Left ventricle myocardium inferior (tissue), 1 donor: ENCODE data around the gene KLHL28. TPM values are rescaled to one million over a fixed set of nuclear protein-coding genes. Genes with fewer than 3 reads are reported as not detected.

Experiments
- DNase-seq: peaks from one replicate; pipeline ENCODE4 v3.0.0-alpha.2; 2020
- H3K27ac ChIP-seq: fragments of 200-600 bp; replicated peaks from 2 replicates; pipeline ENCODE4 v1.8.0; 2021
- H3K27me3 ChIP-seq: fragments of 200-600 bp; 2 replicates; pipeline ENCODE4 v1.8.0; 2021; ENCODE audit warnings: low read depth
- H3K36me3 ChIP-seq: fragments of 200-600 bp; 2 replicates; pipeline ENCODE4 v1.8.0; 2021
- H3K4me1 ChIP-seq: fragments of 200-600 bp; 2 replicates; pipeline ENCODE4 v1.8.0; 2021
- H3K4me3 ChIP-seq: fragments of 200-600 bp; 2 replicates; pipeline ENCODE4 v1.8.0; 2021; ENCODE audit warnings: mild to moderate bottlenecking, moderate library complexity
- H3K9me3 ChIP-seq: fragments of 200-600 bp; replicated peaks from 2 replicates; pipeline ENCODE4 v1.8.0; 2021
- CTCF ChIP-seq: fragments of 200-600 bp; IDR thresholded peaks from 2 replicates; pipeline ENCODE4 v1.8.0; 2021; ENCODE audit warnings: antibody characterized with exemption, mild to moderate bottlenecking, borderline replicate concordance
- intact Hi-C: fragments of 100-400 bp; cut with micrococcal nuclease; formaldehyde crosslinking; loops from one replicate; pipeline ENCODE4 v1.11.0; 2022
- total RNA-seq: library from RNA; stranded (reverse); fragmentation: NEBNext Ultra II Directional; extraction: Animal tissue kit (Norgen Biotek cat#: 25700); gene quantifications from one replicate; pipeline ENCODE4 v1.2.1, GENCODE V29; 2021
- donor health status: DM: no; HTN: yes; CAD: no; lungs with severe emphysema.

KLHL28 gene
- total RNA-seq, 1 donor from 2014 or later, result 10.0 TPM

GRCh38 chr14:44914849-44915248, 46.9 kb downstream of the KLHL28 start:
- DNase-seq, result no peak
- H3K9me3 ChIP-seq, result peaks cover 5% of the 10 kb centered on the region
- no peak overlapping the region for H3K27ac ChIP-seq
- no peak for TF ChIP-seq CTCF
- H3K36me3 ChIP-seq, result no peaks in the 10 kb centered on the region
- intact Hi-C loops, result no loop called here
- H3K4me3 ChIP-seq, result peak overlapping the region; percentile 13
- H3K27me3 ChIP-seq, result no peaks in the 10 kb centered on the region
- peaks cover 15% of the 10 kb centered on the region for H3K4me1 ChIP-seq

- intact Hi-C loops, result no loop called here
- H3K4me3 ChIP-seq, result peak overlapping the region; percentile 73
- H3K27me3 ChIP-seq, result no peaks in the 10 kb centered on the region
- peaks cover 15% of the 10 kb centered on the region for H3K4me1 ChIP-seq
- H3K36me3 ChIP-seq, result no peaks in the 10 kb centered on the region
- H3K9me3 ChIP-seq, result peaks cover 5% of the 10 kb centered on the region
- H3K27ac ChIP-seq, result peak overlapping the region; percentile 36
- no peak for TF ChIP-seq CTCF
- DNase-seq, result peak; percentile 16
These were observed 49.5 kb downstream of the KLHL28 start for GRCh38 chr14:44912041-44912869.

- H3K27ac ChIP-seq, result no peak overlapping the region
- no peak for DNase-seq
- intact Hi-C loops, result no loop called here
- no peak for TF ChIP-seq CTCF
- H3K9me3 ChIP-seq, result peaks cover 5% of the 10 kb centered on the region
- H3K36me3 ChIP-seq, result no peaks in the 10 kb centered on the region
- peaks cover 15% of the 10 kb centered on the region for H3K4me1 ChIP-seq
- H3K27me3 ChIP-seq, result no peaks in the 10 kb centered on the region
- no peak overlapping the region for H3K4me3 ChIP-seq
These were observed 50.9 kb downstream of the KLHL28 start for GRCh38 chr14:44910821-44911220.

- Histone ChIP-seq H3K9me3 (no peaks in the 10 kb centered on the region), H3K4me1 (peaks cover 61% of the 10 kb centered on the region), H3K36me3 (peaks cover 12% of the 10 kb centered on the region), H3K4me3 (no peak overlapping the region), H3K27me3 (no peaks in the 10 kb centered on the region), H3K27ac (peak overlapping the region; percentile 18)
- intact Hi-C loops, result no loop called here
- no peak for DNase-seq
- TF ChIP-seq CTCF, result no peak
These were observed 60.1 kb downstream of the KLHL28 start for GRCh38 chr14:44901696-44902095.

- Histone ChIP-seq H3K27ac (peak overlapping the region; percentile 100), H3K4me1 (peaks cover 55% of the 10 kb centered on the region)
- DNase-seq, result no peak
These were observed 63.2 kb downstream of the KLHL28 start for GRCh38 chr14:44898551-44898950.

More at GRCh38 chr14:44898551-44898950, 63.2 kb downstream of the KLHL28 start:
- no peak for TF ChIP-seq CTCF
- Histone ChIP-seq H3K36me3 (no peaks in the 10 kb centered on the region), H3K4me3 (peak overlapping the region; percentile 90), H3K27me3 (no peaks in the 10 kb centered on the region), H3K9me3 (no peaks in the 10 kb centered on the region)
- intact Hi-C loops, result loop anchor here (10.0 kb wide), 1 partner anchor 356 kb away; the partner anchor contains the start of gene MIS18BP1
